Activated T-helper 1 cell treated with anti-CD3 and anti-CD28 coated beads, Interleukin-12 subunit alpha, Interleukin-12 subunit beta, Interleukin-2, Interleukin-4 antibody, amounts not matched to agents 30 ng/mL and 10 ng/mL and 1 ng/mL, durations not matched to agents 14 hours and 24 hours and 36 hours (primary cell): ENCODE data around the gene TM4SF1. TPM values are rescaled to one million over a fixed set of nuclear protein-coding genes. Genes with fewer than 3 reads are reported as not detected.
"Not testable (repeated sequence)": the region's sequence is repeated elsewhere in the genome, so short reads cannot be mapped to it uniquely, and the experiment has no call there.

Experiments used
- DNase-seq: peaks from one replicate; pipeline ENCODE4 v3.0.0; 2021; ENCODE audit warnings: low spot score
- H3K27ac Mint-ChIP-seq: one replicate; pipeline ENCODE4 v1.8.0; 2021; ENCODE audit warnings: mild to moderate bottlenecking, mixed read lengths
- H3K27me3 Mint-ChIP-seq: one replicate; pipeline ENCODE4 v1.8.0; 2022; ENCODE audit warnings: mild to moderate bottlenecking, moderate library complexity, mixed read lengths; ENCODE audit not compliant: insufficient read depth
- H3K36me3 Mint-ChIP-seq: one replicate; pipeline ENCODE4 v1.8.0; 2021; ENCODE audit warnings: low read depth, mixed read lengths
- H3K4me1 Mint-ChIP-seq: one replicate; pipeline ENCODE4 v1.8.0; 2021; ENCODE audit warnings: low read depth, mixed read lengths
- H3K4me3 Mint-ChIP-seq: one replicate; pipeline ENCODE4 v1.8.0; 2021; ENCODE audit warnings: mild to moderate bottlenecking, moderate library complexity, mixed read lengths
- H3K9me3 Mint-ChIP-seq: one replicate; pipeline ENCODE4 v1.8.0; 2021; ENCODE audit warnings: mixed read lengths
- intact Hi-C: fragments of 100-400 bp; cut with micrococcal nuclease; formaldehyde crosslinking; loops from one replicate; pipeline ENCODE4 v1.15.1; 2024
- total RNA-seq: library from RNA; stranded (reverse); gene quantifications from 2 replicates; pipeline ENCODE4 v1.2.3, GENCODE V29; 2022

The TM4SF1 gene
- total RNA-seq, 1 donor from 2014 or later, result 0.13 TPM

DNA sequence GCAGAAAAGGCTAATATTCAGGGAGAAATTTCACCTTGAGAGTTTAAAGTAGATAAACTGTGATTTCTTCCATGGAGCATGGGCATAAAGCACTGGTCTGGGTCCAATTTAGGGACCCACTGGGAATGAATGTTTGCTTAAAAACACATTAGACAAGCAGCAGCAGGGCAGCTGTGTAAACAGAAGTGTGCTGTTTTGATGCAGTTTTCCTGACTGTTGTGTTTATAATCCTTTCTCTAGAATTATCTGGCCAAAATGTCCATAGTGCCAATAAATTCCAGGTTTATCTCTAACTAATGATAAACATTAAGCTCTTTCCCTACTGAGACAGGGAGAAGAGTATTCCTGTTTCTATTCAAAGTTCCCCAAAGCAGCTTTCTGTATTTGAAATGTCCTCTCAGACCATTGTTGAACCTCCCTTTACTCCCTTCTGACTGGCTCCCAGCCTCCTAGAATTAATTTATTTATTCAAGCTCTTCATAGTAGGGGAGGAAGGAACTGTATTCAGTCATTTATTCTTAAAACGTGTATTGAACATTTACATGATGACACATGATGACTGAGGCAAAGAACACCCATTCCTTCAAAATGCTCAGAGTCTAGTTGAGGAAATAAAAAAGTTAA is 37.0 kb downstream of the TM4SF1 start:
- H3K36me3 Mint-ChIP-seq, result no peaks in the 10 kb centered on the region
- no peaks in the 10 kb centered on the region for H3K9me3 Mint-ChIP-seq
- DNase-seq, result no peak
- H3K27ac Mint-ChIP-seq, result no peak overlapping the region
- intact Hi-C loops, result no loop called here
- H3K27me3 Mint-ChIP-seq, result peaks cover 14% of the 10 kb centered on the region
- H3K4me1 Mint-ChIP-seq, result no peaks in the 10 kb centered on the region
- H3K4me3 Mint-ChIP-seq, result no peak overlapping the region

DNA sequence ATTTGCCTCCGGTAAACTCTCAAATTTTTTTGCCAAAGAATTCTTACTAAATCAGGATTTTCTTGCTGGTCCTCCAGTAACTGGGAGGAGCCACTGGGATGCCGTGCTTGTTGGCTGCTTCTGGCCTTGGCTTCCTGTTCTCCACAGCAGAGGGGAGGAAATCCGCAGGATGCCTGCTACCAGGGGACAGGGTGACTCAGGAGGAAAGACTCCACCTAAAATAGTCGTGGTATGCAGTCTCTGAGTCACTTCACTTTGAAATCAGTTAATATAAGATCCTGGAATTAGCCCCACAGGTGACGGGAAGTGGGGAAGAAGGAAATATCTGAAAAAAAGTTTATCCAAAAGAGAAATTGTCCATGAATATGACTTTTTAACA is 37.5 kb downstream of the TM4SF1 start:
- Mint-ChIP-seq H3K27me3 (peaks cover 12% of the 10 kb centered on the region), H3K36me3 (no peaks in the 10 kb centered on the region), H3K4me1 (no peaks in the 10 kb centered on the region), H3K4me3 (no peak overlapping the region), H3K9me3 (no peaks in the 10 kb centered on the region), H3K27ac (no peak overlapping the region)
- no peak for DNase-seq
- intact Hi-C loops, result no loop called here

GRCh38 chr3:149337486-149337885 is 40.0 kb downstream of the TM4SF1 start:
- H3K36me3 Mint-ChIP-seq, DNase-seq, H3K27ac Mint-ChIP-seq, H3K4me3 Mint-ChIP-seq, H3K4me1 Mint-ChIP-seq, intact Hi-C loops, H3K9me3 Mint-ChIP-seq: not testable (repeated sequence)
- peaks cover 11% of the 10 kb centered on the region for H3K27me3 Mint-ChIP-seq

- Mint-ChIP-seq H3K27ac (no peak overlapping the region), H3K4me3 (no peak overlapping the region), H3K4me1 (no peaks in the 10 kb centered on the region), H3K27me3 (peaks cover 9% of the 10 kb centered on the region), H3K36me3 (no peaks in the 10 kb centered on the region), H3K9me3 (no peaks in the 10 kb centered on the region)
- intact Hi-C loops, result no loop called here
- no peak for DNase-seq
Observed at GRCh38 chr3:149336925-149337324, 40.5 kb downstream of the TM4SF1 start.

DNA sequence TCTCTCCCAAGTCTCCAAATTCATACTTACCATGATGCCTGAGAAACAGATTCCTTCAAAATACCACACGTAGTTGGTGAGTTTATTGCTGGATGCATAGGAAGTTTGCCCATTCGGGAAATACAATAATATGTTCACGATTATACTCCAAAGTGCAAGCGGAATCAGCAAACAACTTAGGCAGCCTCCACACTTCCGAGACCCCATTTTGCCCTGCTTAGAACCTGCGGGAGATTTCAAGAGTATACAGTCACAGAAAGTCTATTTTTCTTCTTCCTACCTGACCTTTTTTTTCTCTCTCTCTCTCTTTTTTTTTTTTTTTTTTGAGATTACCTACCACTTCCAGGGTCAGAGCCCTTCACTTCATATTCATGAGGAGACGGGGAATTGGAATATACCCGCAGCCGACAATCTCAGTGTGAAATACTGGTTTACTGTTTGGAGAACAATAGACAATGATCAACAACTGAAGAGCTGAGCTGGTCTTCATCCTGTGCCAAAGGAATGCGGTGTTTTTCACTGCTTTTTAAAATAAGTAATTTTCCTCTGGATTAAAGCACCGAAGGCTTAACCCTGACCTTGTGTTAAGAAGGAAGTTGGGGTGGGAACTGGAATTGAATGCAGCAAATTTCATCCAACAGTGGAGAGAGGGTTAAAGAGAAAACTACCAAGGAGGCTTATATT is 44.1 kb downstream of the TM4SF1 start, which contains the start of gene TM4SF18:
Gene TM4SF18, minus strand, starts transcription at position 461 of the 684 bp plus-strand sequence. Its CDS starts 254 bp downstream, at position 207.
- Mint-ChIP-seq H3K36me3 (no peaks in the 10 kb centered on the region), H3K27me3 (peaks cover 9% of the 10 kb centered on the region), H3K4me3 (no peak within 1 kb of the TSS), H3K9me3 (no peaks in the 10 kb centered on the region), H3K4me1 (no peaks in the 10 kb centered on the region), H3K27ac (no peak within 1 kb of the TSS)
- intact Hi-C loops, result no loop called here
- DNase-seq, result no peak

DNA sequence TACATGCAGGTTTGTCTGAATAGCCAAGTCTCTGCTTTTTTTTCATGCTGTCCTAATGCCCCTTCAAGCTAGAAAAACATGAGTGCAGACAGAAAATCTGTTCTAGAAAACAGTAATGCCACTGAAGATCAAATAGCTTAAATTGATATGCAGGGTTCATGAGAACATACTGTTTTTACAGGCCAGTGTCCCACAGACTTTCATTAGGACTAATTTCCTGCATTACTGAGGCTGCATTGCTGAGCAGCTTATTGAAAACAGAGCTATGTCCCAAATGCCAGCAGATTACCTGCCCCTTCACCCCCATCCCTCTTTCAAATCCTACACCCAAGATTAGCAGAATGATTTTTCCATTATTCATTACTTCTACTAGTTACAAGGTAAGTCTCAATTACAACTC is 44.7 kb downstream of the TM4SF1 start:
- Mint-ChIP-seq H3K4me3 (no peak overlapping the region), H3K4me1 (no peaks in the 10 kb centered on the region), H3K9me3 (no peaks in the 10 kb centered on the region), H3K36me3 (no peaks in the 10 kb centered on the region), H3K27me3 (peaks cover 9% of the 10 kb centered on the region), H3K27ac (no peak overlapping the region)
- intact Hi-C loops, result no loop called here
- DNase-seq, result no peak

DNA sequence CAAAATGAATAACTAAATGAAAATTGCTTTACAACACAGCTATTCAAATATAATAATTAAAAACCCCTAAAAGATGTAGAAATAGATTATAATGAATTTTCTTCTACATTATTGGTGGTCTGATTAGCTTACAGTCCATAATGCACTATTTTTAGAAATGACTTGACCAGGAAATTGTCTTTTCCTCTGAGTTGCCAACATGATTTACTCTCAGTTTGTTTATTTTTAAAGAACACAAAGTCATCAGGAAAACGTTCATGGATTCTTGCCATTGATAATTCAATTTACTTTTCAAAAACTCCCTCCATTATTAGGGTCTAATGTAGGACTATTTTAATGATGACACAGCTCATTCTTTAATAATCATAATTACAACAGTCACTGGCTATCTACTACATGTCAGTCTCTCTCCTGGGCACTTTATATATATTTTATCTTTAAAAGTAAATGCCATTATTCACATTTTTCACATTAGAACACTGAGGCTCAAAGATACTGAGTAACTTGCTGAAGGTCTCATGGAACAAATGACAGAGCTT is 45.2 kb downstream of the TM4SF1 start:
- H3K27me3 Mint-ChIP-seq, result peaks cover 12% of the 10 kb centered on the region
- H3K27ac Mint-ChIP-seq, result no peak overlapping the region
- H3K4me3 Mint-ChIP-seq, result no peak overlapping the region
- no peaks in the 10 kb centered on the region for H3K4me1 Mint-ChIP-seq
- intact Hi-C loops, result no loop called here
- no peaks in the 10 kb centered on the region for H3K36me3 Mint-ChIP-seq
- DNase-seq, result no peak
- H3K9me3 Mint-ChIP-seq, result no peaks in the 10 kb centered on the region

- Mint-ChIP-seq H3K9me3 (no peaks in the 10 kb centered on the region), H3K27me3 (peaks cover 13% of the 10 kb centered on the region), H3K4me3 (no peak overlapping the region), H3K4me1 (no peaks in the 10 kb centered on the region), H3K27ac (no peak overlapping the region), H3K36me3 (no peaks in the 10 kb centered on the region)
- intact Hi-C loops, result no loop called here
- DNase-seq, result no peak
Observed at GRCh38 chr3:149331396-149331795, 46.1 kb downstream of the TM4SF1 start.

DNA sequence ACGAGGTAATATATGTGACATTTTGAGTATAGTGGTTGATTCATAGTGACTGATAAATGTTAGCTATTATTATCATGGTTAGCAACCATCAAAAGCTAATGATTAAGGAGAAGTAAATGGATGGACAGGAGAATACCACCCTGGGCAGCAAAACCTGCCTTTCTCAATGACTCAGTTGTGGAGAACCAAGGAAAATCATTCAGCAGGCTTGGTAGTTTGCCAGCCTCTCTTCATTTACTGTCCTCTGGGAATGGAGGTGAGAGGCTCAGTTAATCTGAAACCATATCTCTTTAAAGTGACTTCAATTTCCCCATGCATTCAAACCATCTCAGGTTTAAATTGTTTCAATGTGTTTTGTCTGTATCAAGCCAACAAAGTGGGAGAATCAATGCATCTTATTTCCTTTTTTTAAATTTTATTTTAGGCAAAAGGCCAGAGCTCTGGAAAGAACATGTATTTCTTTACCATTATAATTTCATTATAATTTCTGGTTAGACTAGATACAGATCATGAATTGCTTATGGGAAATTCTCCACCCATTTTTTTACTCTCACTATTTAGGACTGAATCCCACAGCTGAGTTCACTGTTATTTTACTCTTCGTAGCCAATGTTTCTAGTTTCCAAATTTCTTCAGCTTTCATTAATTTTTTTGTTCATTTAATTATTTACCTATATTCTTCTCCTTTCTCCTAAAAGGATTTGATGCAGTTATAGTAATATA is 46.7 kb downstream of the TM4SF1 start:
- Mint-ChIP-seq H3K27me3 (peaks cover 13% of the 10 kb centered on the region), H3K36me3 (no peaks in the 10 kb centered on the region), H3K4me3 (no peak overlapping the region), H3K4me1 (no peaks in the 10 kb centered on the region), H3K9me3 (no peaks in the 10 kb centered on the region), H3K27ac (no peak overlapping the region)
- DNase-seq, result no peak
- intact Hi-C loops, result no loop called here

GRCh38 chr3:149327156-149327555 is 50.3 kb downstream of the TM4SF1 start:
- no peak overlapping the region for H3K27ac Mint-ChIP-seq
- H3K27me3 Mint-ChIP-seq, result peaks cover 16% of the 10 kb centered on the region
- no peaks in the 10 kb centered on the region for H3K36me3 Mint-ChIP-seq
- intact Hi-C loops, result no loop called here
- H3K9me3 Mint-ChIP-seq, result no peaks in the 10 kb centered on the region
- DNase-seq, result no peak
- no peak overlapping the region for H3K4me3 Mint-ChIP-seq
- no peaks in the 10 kb centered on the region for H3K4me1 Mint-ChIP-seq

GRCh38 chr3:149325581-149325980 is 51.9 kb downstream of the TM4SF1 start:
- H3K4me3 Mint-ChIP-seq, result no peak overlapping the region
- no peaks in the 10 kb centered on the region for H3K36me3 Mint-ChIP-seq
- H3K4me1 Mint-ChIP-seq, result no peaks in the 10 kb centered on the region
- no peaks in the 10 kb centered on the region for H3K9me3 Mint-ChIP-seq
- no peak overlapping the region for H3K27ac Mint-ChIP-seq
- intact Hi-C loops, result no loop called here
- DNase-seq, result no peak
- H3K27me3 Mint-ChIP-seq, result peaks cover 18% of the 10 kb centered on the region

- Mint-ChIP-seq H3K27me3 (peaks cover 14% of the 10 kb centered on the region), H3K4me1 (no peaks in the 10 kb centered on the region), H3K9me3 (no peaks in the 10 kb centered on the region), H3K36me3 (no peaks in the 10 kb centered on the region), H3K4me3 (no peak overlapping the region), H3K27ac (no peak overlapping the region)
- intact Hi-C loops, result no loop called here
- no peak for DNase-seq
Observed at GRCh38 chr3:149324332-149324731, 53.1 kb downstream of the TM4SF1 start.

- peaks cover 12% of the 10 kb centered on the region for H3K27me3 Mint-ChIP-seq
- H3K4me1 Mint-ChIP-seq, result no peaks in the 10 kb centered on the region
- H3K36me3 Mint-ChIP-seq, result no peaks in the 10 kb centered on the region
Observed at GRCh38 chr3:149321640-149322039, 55.8 kb downstream of the TM4SF1 start.

More at GRCh38 chr3:149321640-149322039, 55.8 kb downstream of the TM4SF1 start:
- no peak overlapping the region for H3K4me3 Mint-ChIP-seq
- no peaks in the 10 kb centered on the region for H3K9me3 Mint-ChIP-seq
- DNase-seq, result no peak
- no peak overlapping the region for H3K27ac Mint-ChIP-seq
- intact Hi-C loops, result no loop called here
